Measurements from ENCODE around the gene PLA2G5.

- TF ChIP-seq, protein P1, sequence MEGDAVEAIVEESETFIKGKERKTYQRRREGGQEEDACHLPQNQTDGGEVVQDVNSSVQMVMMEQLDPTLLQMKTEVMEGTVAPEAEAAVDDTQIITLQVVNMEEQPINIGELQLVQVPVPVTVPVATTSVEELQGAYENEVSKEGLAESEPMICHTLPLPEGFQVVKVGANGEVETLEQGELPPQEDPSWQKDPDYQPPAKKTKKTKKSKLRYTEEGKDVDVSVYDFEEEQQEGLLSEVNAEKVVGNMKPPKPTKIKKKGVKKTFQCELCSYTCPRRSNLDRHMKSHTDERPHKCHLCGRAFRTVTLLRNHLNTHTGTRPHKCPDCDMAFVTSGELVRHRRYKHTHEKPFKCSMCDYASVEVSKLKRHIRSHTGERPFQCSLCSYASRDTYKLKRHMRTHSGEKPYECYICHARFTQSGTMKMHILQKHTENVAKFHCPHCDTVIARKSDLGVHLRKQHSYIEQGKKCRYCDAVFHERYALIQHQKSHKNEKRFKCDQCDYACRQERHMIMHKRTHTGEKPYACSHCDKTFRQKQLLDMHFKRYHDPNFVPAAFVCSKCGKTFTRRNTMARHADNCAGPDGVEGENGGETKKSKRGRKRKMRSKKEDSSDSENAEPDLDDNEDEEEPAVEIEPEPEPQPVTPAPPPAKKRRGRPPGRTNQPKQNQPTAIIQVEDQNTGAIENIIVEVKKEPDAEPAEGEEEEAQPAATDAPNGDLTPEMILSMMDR (conservative IDR thresholded peaks at IDR 0.05) = no peak
- TF ChIP-seq EZH2 (IDR thresholded peaks at IDR 0.05; ENCODE audit: low read depth) = no peak
These were observed 56.2 kb downstream of the PLA2G5 start for GRCh38 chr1:20126041-20126805.

All from PC-9 (cell line).